B cell (primary cell): ENCODE measurements around the gene MAGEH1. TPM values are rescaled to one million over a fixed set of nuclear protein-coding genes. Genes with fewer than 3 reads are reported as not detected.

ENCODE experiments used
- ATAC-seq: fragments of 200-7000 bp; cut with Tn5 transposase; one replicate; pipeline ENCODE4 v1.10.0; 2021; ENCODE audit warnings: low read depth, mild to moderate bottlenecking, moderate number of reproducible peaks, moderate library complexity
- CTCF ChIA-PET: fragments of 350-600 bp; sonication (Branson Sonifier 250); formaldehyde crosslinking; loops from one replicate; lab custom pipeline; 2021; ENCODE audit warnings: antibody characterized with exemption, inconsistent platforms; lab: Charles Lee
- POLR2A ChIA-PET: fragments of 350-600 bp; sonication (Branson Sonifier 250); formaldehyde crosslinking; loops from one replicate; lab custom pipeline; 2021; ENCODE audit warnings: antibody characterized with exemption; lab: Charles Lee
- DNase-seq: peaks from one replicate; pipeline ENCODE4 v3.0.0; 2013
- H2AFZ ChIP-seq: 2 replicates; pipeline ENCODE4 v1.6.1; 2012; ENCODE audit warnings: mild to moderate bottlenecking, low read depth, low read length; ENCODE audit not compliant: insufficient read depth, poor library complexity, severe bottlenecking
- H3K27ac ChIP-seq, 2 donors: 1 replicate in 1 of 2; 2 replicates in 1 of 2; pipeline ENCODE4 v1.5.1; 2012 to 2013; ENCODE audit warnings: low read length in 2 of 2, mild to moderate bottlenecking in 2 of 2, moderate library complexity in 1 of 2
- H3K27me3 ChIP-seq, 4 experiments: fragments of 200-600 bp in 1 of 4; sonication (generic) in 1 of 4; replicated peaks in 1 of 4; 1 replicate in 2 of 4; 2 replicates in 2 of 4; pipeline versions ENCODE4 v1.6.1 to v1.7.0; 2013 to 2016; ENCODE audit warnings: low read length in 3 of 4, mild to moderate bottlenecking in 2 of 4, mixed read lengths in 1 of 4, moderate library complexity in 1 of 4; ENCODE audit not compliant: insufficient read depth in 4 of 4, control insufficient read depth in 3 of 4; ENCODE audit errors: control extremely low read depth in 1 of 4
- H3K36me3 ChIP-seq, 2 experiments: replicated peaks in 1 of 2; 1 replicate in 1 of 2; 2 replicates in 1 of 2; pipeline versions ENCODE4 v1.6.1 to v1.7.1; 2013; ENCODE audit warnings: low read length in 1 of 2; ENCODE audit not compliant: insufficient read depth in 2 of 2, control insufficient read depth in 1 of 2; ENCODE audit errors: control extremely low read depth in 1 of 2, extremely low read depth in 1 of 2
- H3K4me1 ChIP-seq, 2 donors: fragments of 200-600 bp in 1 of 2; sonication (generic) in 1 of 2; 1 replicate in 1 of 2; 2 replicates in 1 of 2; pipeline versions ENCODE4 v1.5.1 to v1.6.1; 2013 to 2017; ENCODE audit warnings: low read length in 2 of 2; ENCODE audit not compliant: control insufficient read depth in 2 of 2, insufficient read depth in 2 of 2
- H3K4me2 ChIP-seq: replicated peaks from 2 replicates; pipeline ENCODE3; 2012; ENCODE audit warnings: mild to moderate bottlenecking, low read depth, low read length; ENCODE audit not compliant: poor library complexity, severe bottlenecking
- H3K4me3 ChIP-seq, 5 experiments: fragments of 200-600 bp in 1 of 5; sonication (generic) in 1 of 5; 1 replicate in 3 of 5; 2 replicates in 2 of 5; pipeline versions ENCODE4 v1.5.1 to v1.7.0; 2011 to 2016; ENCODE audit warnings: low read length in 4 of 5, mild to moderate bottlenecking in 4 of 5, low read depth in 2 of 5, control low read depth in 1 of 5, moderate library complexity in 1 of 5; ENCODE audit not compliant: insufficient read depth in 1 of 5; ENCODE audit errors: control extremely low read depth in 1 of 5, extremely low read depth in 1 of 5
- H3K79me2 ChIP-seq: fragments of 200-600 bp; sonication (generic); one replicate; pipeline ENCODE4 v1.6.0; 2016; ENCODE audit warnings: low read length; ENCODE audit not compliant: control insufficient read depth, insufficient read depth
- H3K9ac ChIP-seq: fragments of 200-600 bp; sonication (generic); 2 replicates; pipeline ENCODE4 v1.6.1; 2017; ENCODE audit warnings: mild to moderate bottlenecking, low read length, moderate library complexity
- H3K9me3 ChIP-seq, 3 donors: one replicate each; pipeline versions ENCODE4 v1.6.1 to v1.7.1; 2013; ENCODE audit warnings: low read length in 2 of 3; ENCODE audit not compliant: control insufficient read depth in 2 of 3, insufficient read depth in 1 of 3; ENCODE audit errors: control extremely low read depth in 1 of 3
- H4K20me1 ChIP-seq: 2 replicates; pipeline ENCODE4 v1.6.0; 2012; ENCODE audit warnings: mild to moderate bottlenecking, low read length; ENCODE audit not compliant: insufficient read depth, control insufficient read depth, poor library complexity, severe bottlenecking
- H3K27ac Mint-ChIP-seq: one replicate; pipeline ENCODE4 v1.8.0; 2021; ENCODE audit warnings: mixed read lengths
- H3K27me3 Mint-ChIP-seq: one replicate; pipeline ENCODE4 v1.8.0; 2021; ENCODE audit warnings: mixed read lengths
- H3K4me1 Mint-ChIP-seq: one replicate; pipeline ENCODE4 v1.8.0; 2021; ENCODE audit warnings: mixed read lengths
- H3K4me3 Mint-ChIP-seq: one replicate; pipeline ENCODE4 v1.8.0; 2021; ENCODE audit warnings: mixed read lengths
- H3K9me3 Mint-ChIP-seq: one replicate; pipeline ENCODE4 v1.8.0; 2022; ENCODE audit warnings: mixed read lengths; ENCODE audit not compliant: insufficient read depth
- CTCF ChIP-seq: fragments of 200-600 bp; IDR thresholded peaks from one replicate; pipeline ENCODE4 v1.8.0; 2022; ENCODE audit warnings: antibody characterized with exemption, mild to moderate bottlenecking
- EZH2 ChIP-seq: IDR thresholded peaks from 2 replicates; pipeline ENCODE4 v1.6.1; 2012; ENCODE audit warnings: borderline replicate concordance, low read depth, mild to moderate bottlenecking, moderate library complexity, low read length; ENCODE audit not compliant: insufficient read depth, poor library complexity, severe bottlenecking
- WGBS: methylation state at CpG from one replicate; pipeline ENCODE4 v1.1.5; 2013; ENCODE audit warnings: missing lambda C conversion rate; ENCODE audit not compliant: insufficient coverage; 5-methylcytosine and 5-hydroxymethylcytosine counted together
- intact Hi-C: fragments of 100-400 bp; cut with micrococcal nuclease; formaldehyde crosslinking; loops from one replicate; pipeline ENCODE4 v1.10.0; 2022
- polyA plus RNA-seq: library from polyadenylated mRNA; depleted of rRNA; stranded (reverse); fragments of >200 nt; gene quantifications from 2 replicates; pipeline ENCODE4 v1.2.3, GENCODE V29; 2012
- total RNA-seq, 2 donors: library from RNA; stranded (reverse); fragments of 120-200 nt in 1 of 2; gene quantifications; 1 replicate in 1 of 2; 2 replicates in 1 of 2; pipeline versions ENCODE4 v1.2.3 to v1.2.4, GENCODE V29; 2013 to 2022

The MAGEH1 gene
- total and polyA plus RNA-seq, 2 donors (not counting 1 experiment from before 2014, with no cell fraction given) = 10.2 to 13.6 TPM

GRCh38 chrX:55487143-55487542 lies 35.2 kb downstream of the MAGEH1 start:
- Mint-ChIP-seq H3K4me1 (peaks cover 15% of the 10 kb centered on the region), H3K9me3 (no peaks in the 10 kb centered on the region), H3K27me3 (no peaks in the 10 kb centered on the region), H3K27ac (peak overlapping the region; percentile 89), H3K4me3 (peak overlapping the region; percentile 85)
- CTCF ChIA-PET = no interaction called here
- no peaks in the 10 kb centered on the region for H3K79me2 ChIP-seq
- no peaks in the 10 kb centered on the region for H3K9me3 ChIP-seq
- H3K36me3 ChIP-seq = no peaks in the 10 kb centered on the region
- intact Hi-C loops = no loop called here
- WGBS = no CpG with 5 or more reads among the region's 2 CpGs
- H3K4me2 ChIP-seq = no peak overlapping the region
- H3K9ac ChIP-seq = no peak overlapping the region
- ATAC-seq (no peak), DNase-seq (no peak)
- H3K27me3 ChIP-seq = no peaks in the 10 kb centered on the region
- H3K27ac ChIP-seq = no peak overlapping the region
- no peak overlapping the region for H2AFZ ChIP-seq
- H3K4me3 ChIP-seq = no peak overlapping the region
- H4K20me1 ChIP-seq = no peaks in the 10 kb centered on the region
- no peak for TF ChIP-seq EZH2
- no peak for TF ChIP-seq CTCF
- POLR2A ChIA-PET = no interaction called here
- H3K4me1 ChIP-seq = peaks cover 3 to 11% of the 10 kb centered on the region in 2 donors

- CTCF ChIA-PET = interaction anchor here (0.6 to 2.8 kb wide), 6 partner anchors 36 to 760 kb away, joined by 3 to 17 read pairs (median 5); partner anchors contain the start of genes MAGEH1 and RRAGB
- H3K27ac ChIP-seq = peak overlapping the region; percentile 59 to 88
- no peaks in the 10 kb centered on the region for H4K20me1 ChIP-seq
- no peak for DNase-seq
- POLR2A ChIA-PET = interaction anchor here (1.3 to 1.9 kb wide), 3 partner anchors 36 to 488 kb away, joined by 3 to 10 read pairs (median 9); partner anchors contain the start of genes APEX2, MAGEH1 and RRAGB
- Mint-ChIP-seq H3K27me3 (no peaks in the 10 kb centered on the region), H3K27ac (peak overlapping the region; percentile 98), H3K4me3 (peak overlapping the region; percentile 97), H3K4me1 (peaks cover 15% of the 10 kb centered on the region), H3K9me3 (no peaks in the 10 kb centered on the region)
- peak overlapping the region; percentile 82 for H3K4me2 ChIP-seq
- ATAC-seq = no peak
- H3K4me3 ChIP-seq = peak overlapping the region in 4 of 5 experiments; percentile 73 to 94 (median 83)
- H3K36me3 ChIP-seq = no peaks in the 10 kb centered on the region
- H3K79me2 ChIP-seq = no peaks in the 10 kb centered on the region
- TF ChIP-seq EZH2 (no peak), CTCF (no peak)
- H3K4me1 ChIP-seq = peaks cover 3 to 11% of the 10 kb centered on the region in 2 donors
- peak overlapping the region; percentile 88 for H3K9ac ChIP-seq
- 11% methylated on average over 5 of the region's 23 CpGs for WGBS
- intact Hi-C loops = no loop called here
- no peaks in the 10 kb centered on the region for H3K9me3 ChIP-seq
- no peaks in the 10 kb centered on the region for H3K27me3 ChIP-seq
- peak overlapping the region; percentile 84 for H2AFZ ChIP-seq
These were observed 36.2 kb downstream of the MAGEH1 start for GRCh38 chrX:55488006-55488592.
